GM10248 (cell line): ENCODE measurements around the gene RNF220.

Experiments used
- CTCF ChIA-PET: fragments of 300-600 bp; sonication (Branson Sonifier 250); formaldehyde crosslinking; extraction: SDS; loops from one replicate; lab custom pipeline; 2021; ENCODE audit warnings: antibody characterized with exemption; lab: Yijun Ruan, JAX
- POLR2A ChIA-PET: fragments of 350-650 bp; sonication (Branson Sonifier 250); formaldehyde crosslinking; extraction: SDS; loops from one replicate; lab custom pipeline; 2020; ENCODE audit warnings: antibody characterized with exemption; lab: Yijun Ruan, JAX
- DNase-seq: peaks from one replicate; pipeline ENCODE4 v3.0.0; 2012; ENCODE audit errors: extremely low spot score
- CTCF ChIP-seq: IDR thresholded peaks from 2 replicates; pipeline ENCODE4 v1.5.1; 2012; ENCODE audit warnings: mild to moderate bottlenecking, low read depth; ENCODE audit errors: extremely low read depth, missing control alignments, control extremely low read depth

Gene RNF220

GRCh38 chr1:44620072-44620471, 215.0 kb downstream of the RNF220 start:
- ChIA-PET POLR2A (interaction anchor here (1.2 kb wide), 1 partner anchor 12 kb away, joined by 4 read pairs; no protein-coding TSS in a partner anchor), CTCF (interaction anchor here (2.9 kb wide), 1 partner anchor 32 kb away, joined by 11 read pairs; no protein-coding TSS in a partner anchor)
- no peak for TF ChIP-seq CTCF
- no peak for DNase-seq

GRCh38 chr1:44621841-44622286, 216.8 kb downstream of the RNF220 start:
- ChIA-PET POLR2A (no interaction called here), CTCF (no interaction called here)
- DNase-seq: no peak
- TF ChIP-seq CTCF: no peak

GRCh38 chr1:44624268-44624901, 219.3 kb downstream of the RNF220 start:
- ChIA-PET CTCF (interaction anchor here (0.9 to 3.9 kb wide), 4 partner anchors 9 to 58 kb away, joined by 3 to 13 read pairs (median 4); no protein-coding TSS in a partner anchor), POLR2A (no interaction called here)
- no peak for TF ChIP-seq CTCF
- DNase-seq: no peak

- POLR2A ChIA-PET: no interaction called here
- DNase-seq: no peak
- CTCF ChIA-PET: interaction anchor here (0.7 to 3.9 kb wide), 3 partner anchors 14 to 59 kb away, joined by 3 to 13 read pairs (median 3); no protein-coding TSS in a partner anchor
- TF ChIP-seq CTCF: no peak
Observed at GRCh38 chr1:44625348-44625747, 220.3 kb downstream of the RNF220 start.

- ChIA-PET CTCF (interaction anchor here (1.1 to 6.8 kb wide), 5 partner anchors 13 to 26 kb away, joined by 3 to 34 read pairs (median 5); no protein-coding TSS in a partner anchor), POLR2A (no interaction called here)
- no peak for TF ChIP-seq CTCF
- DNase-seq: no peak
Observed at GRCh38 chr1:44628962-44629756, 224.1 kb downstream of the RNF220 start.

GRCh38 chr1:44630116-44630515, 225.1 kb downstream of the RNF220 start:
- POLR2A ChIA-PET: no interaction called here
- CTCF ChIA-PET: interaction anchor here (2.0 to 13.8 kb wide), 3 partner anchors 19 to 22 kb away, joined by 11 to 204 read pairs (median 34); no protein-coding TSS in a partner anchor
- no peak for DNase-seq
- TF ChIP-seq CTCF: no peak
